Muscle layer of colon (tissue), 2 donors: ENCODE measurements around the gene IFITM10.

ENCODE experiments used
- H3K27ac ChIP-seq: one replicate; pipeline ENCODE4 v1.7.0; 2013; ENCODE audit warnings: low read depth, mild to moderate bottlenecking, low read length, moderate library complexity
- H3K27me3 ChIP-seq, 2 donors: one replicate each; pipeline ENCODE4 v1.7.0; 2013; ENCODE audit warnings: low read length in 2 of 2, mild to moderate bottlenecking in 2 of 2; ENCODE audit not compliant: insufficient read depth in 2 of 2, control insufficient read depth in 1 of 2
- H3K36me3 ChIP-seq: one replicate; pipeline ENCODE4 v1.7.0; 2013; ENCODE audit warnings: mild to moderate bottlenecking, low read length; ENCODE audit not compliant: insufficient read depth
- H3K4me1 ChIP-seq: one replicate; pipeline ENCODE4 v1.7.0; 2013; ENCODE audit warnings: mild to moderate bottlenecking, low read length; ENCODE audit not compliant: insufficient read depth
- H3K4me3 ChIP-seq, 2 donors: one replicate each; pipeline ENCODE4 v1.7.0; 2013; ENCODE audit warnings: low read length in 2 of 2, low read depth in 1 of 2, mild to moderate bottlenecking in 1 of 2, moderate library complexity in 1 of 2
- H3K9ac ChIP-seq: one replicate; pipeline ENCODE4 v1.7.0; 2013; ENCODE audit warnings: low read length
- H3K9me3 ChIP-seq: one replicate; pipeline ENCODE4 v1.7.0; 2013; ENCODE audit warnings: mild to moderate bottlenecking, low read length
- donor health status: abdominal sarcoma.
- donor health status: Adenocarcinoma of cecum.

The IFITM10 gene

DNA sequence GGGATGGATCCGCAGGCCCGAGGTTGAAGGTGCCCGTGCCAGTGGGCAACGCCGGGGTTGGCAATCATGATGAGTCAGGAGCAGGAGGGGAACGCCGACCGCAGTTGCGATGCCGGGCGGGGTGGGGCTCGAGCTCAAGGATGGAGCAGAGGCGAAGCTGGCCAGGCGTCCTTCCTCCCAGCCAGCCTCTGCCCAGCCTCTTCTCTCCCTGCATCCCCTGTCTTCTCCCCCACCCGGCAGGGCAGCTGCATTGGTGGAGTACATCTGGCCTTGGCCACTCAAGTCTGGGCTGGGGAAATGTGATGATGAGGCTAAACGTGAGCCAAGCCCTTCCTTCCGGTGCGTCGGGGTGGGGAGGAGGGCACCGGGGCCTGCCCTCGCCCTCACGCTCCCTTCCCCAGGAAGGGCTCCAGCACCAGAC lies 3.9 kb downstream of the IFITM10 start:
- Histone ChIP-seq H3K27me3 (peaks cover 0 to 23% of the 10 kb centered on the region in 2 donors), H3K4me1 (no peaks in the 10 kb centered on the region), H3K27ac (no peak overlapping the region), H3K9ac (no peak overlapping the region), H3K36me3 (no peaks in the 10 kb centered on the region), H3K9me3 (no peaks in the 10 kb centered on the region), H3K4me3 (no peak overlapping the region)

DNA sequence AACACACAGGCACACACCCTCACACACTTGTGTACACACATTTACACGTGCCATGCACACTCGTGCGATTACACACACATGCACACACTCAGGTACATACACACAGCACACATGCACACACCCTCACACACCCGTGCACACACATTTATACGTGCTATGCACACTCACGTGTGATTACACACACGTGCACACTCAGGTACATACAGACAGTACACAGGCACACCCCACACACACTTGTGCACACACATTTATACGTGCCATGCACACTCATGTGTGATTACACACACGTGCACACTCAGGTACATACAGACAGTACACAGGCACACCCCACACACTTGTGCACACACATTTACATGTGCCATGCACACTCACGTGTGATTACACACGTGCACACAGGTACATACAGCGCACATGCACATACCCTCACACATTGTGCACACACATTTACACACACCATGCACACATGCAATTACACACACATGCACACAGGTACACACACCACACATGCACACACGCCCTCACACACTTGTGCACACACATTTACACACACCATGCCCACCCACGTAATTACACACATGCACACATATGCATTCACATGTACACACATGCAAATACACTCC lies 4.6 kb downstream of the IFITM10 start:
- Histone ChIP-seq H3K9me3 (no peaks in the 10 kb centered on the region), H3K9ac (no peak overlapping the region), H3K4me3 (no peak overlapping the region), H3K27me3 (peaks cover 0 to 20% of the 10 kb centered on the region in 2 donors), H3K36me3 (no peaks in the 10 kb centered on the region), H3K4me1 (no peaks in the 10 kb centered on the region), H3K27ac (no peak overlapping the region)

DNA sequence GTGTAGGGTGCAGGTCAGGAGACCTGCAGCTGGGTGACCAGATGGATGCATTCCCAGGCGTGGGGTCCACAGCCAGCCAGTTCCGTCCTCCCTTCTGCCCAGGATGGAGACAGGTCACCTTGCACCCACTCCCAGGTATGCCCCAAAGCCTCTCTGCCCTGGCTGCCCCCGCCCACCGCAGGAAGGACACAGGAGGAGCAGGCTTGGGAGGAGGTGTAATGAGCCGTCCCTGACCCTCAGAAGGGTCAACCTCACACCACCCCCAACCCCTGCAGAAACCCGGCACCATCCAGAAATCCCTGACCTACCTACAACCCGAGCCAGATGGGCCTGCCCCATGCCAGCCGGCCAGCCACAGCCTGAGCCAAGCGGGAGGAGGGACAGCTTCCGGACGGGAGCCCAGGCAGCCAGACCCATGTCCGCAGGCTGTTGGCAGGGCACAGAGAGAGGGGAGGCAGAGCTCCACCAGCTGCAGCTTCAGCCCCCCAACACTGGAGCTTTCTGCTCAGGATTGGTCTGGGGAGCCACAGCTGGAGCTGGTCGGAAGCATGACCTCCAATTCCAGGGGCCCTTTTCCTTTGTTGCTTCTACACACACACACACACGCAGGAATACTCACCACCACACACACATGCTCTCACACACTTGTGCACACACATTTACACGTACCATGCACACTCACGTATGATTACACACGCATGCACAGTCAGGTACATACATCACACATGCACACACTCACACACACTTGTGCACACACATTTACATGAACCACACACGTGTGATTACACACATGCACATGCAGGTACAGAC lies 5.3 kb downstream of the IFITM10 start:
- no peak overlapping the region for H3K9ac ChIP-seq
- peaks cover 0 to 16% of the 10 kb centered on the region in 2 donors for H3K27me3 ChIP-seq
- H3K27ac ChIP-seq = no peak overlapping the region

DNA sequence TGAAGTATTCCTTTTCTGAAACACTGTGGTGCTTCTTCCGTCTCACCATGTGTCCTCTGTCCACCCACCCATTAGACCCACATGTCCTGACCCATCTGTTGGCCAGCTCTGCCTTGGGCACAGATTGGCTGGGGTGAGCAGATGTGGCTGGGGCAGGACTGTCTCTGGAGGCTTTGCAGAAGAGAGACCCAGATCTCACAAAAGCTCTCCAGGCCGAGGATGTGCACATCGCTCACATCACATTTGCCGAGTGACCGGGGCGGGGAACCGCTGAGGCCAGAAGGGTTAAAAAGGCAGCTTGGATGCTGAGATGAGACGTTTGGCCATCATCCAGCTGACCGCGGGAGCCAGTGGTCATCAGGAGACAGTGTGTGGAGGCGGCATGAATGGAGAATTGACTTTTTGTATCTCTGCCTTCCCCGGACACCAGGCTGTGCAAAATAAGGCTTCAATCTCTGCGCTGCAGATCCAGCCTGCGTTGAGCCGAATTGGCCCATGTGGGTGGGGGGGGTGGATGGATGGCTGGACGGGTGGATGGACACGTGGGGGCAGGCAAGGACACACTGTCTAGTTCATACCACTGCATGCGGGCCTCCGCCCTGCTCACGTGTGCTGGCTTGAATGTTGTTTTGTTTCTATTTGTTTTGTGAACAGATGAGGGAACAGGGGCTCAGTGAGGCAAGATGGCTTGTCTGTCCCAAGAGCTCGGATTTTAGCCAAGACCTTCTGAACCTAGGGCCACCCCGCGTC lies 6.1 kb downstream of the IFITM10 start:
- Histone ChIP-seq H3K9me3 (no peaks in the 10 kb centered on the region), H3K27ac (no peak overlapping the region), H3K9ac (no peak overlapping the region), H3K27me3 (peaks cover 0 to 12% of the 10 kb centered on the region in 2 donors), H3K4me1 (no peaks in the 10 kb centered on the region), H3K4me3 (no peak overlapping the region), H3K36me3 (no peaks in the 10 kb centered on the region)

More for the DNA sequence above, 5.3 kb downstream of the IFITM10 start:
- Histone ChIP-seq H3K4me1 (no peaks in the 10 kb centered on the region), H3K36me3 (no peaks in the 10 kb centered on the region), H3K4me3 (no peak overlapping the region), H3K9me3 (no peaks in the 10 kb centered on the region)

DNA sequence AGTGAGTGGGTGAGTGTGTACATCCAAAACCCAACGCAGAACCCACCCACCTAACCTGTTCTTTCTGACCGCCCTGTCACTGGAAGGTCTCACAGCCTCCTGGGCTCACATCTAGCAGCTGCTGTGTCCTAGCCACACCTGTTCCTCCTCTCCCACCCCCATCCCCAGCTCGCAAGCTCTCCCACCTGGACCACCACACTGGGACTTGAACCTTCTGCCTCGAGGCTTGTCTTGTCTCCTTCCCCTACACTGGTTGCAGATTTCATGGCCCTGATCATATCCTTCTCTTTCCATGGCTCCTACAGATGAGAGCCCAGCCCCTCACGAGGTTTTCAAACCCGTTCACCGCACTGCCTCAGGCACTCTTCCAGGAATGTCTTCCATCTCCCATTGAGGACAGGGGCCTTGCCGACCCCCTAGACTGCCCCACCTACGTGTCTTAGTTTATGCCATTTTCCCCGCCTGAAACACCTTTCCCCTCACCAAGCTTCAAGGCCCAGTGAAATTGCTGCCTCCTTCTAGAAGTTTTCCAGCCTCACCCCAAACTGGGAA lies 6.7 kb downstream of the IFITM10 start:
- Histone ChIP-seq H3K36me3 (no peaks in the 10 kb centered on the region), H3K27ac (no peak overlapping the region), H3K27me3 (peaks cover 0 to 8% of the 10 kb centered on the region in 2 donors), H3K9me3 (no peaks in the 10 kb centered on the region), H3K4me1 (no peaks in the 10 kb centered on the region), H3K4me3 (no peak overlapping the region), H3K9ac (no peak overlapping the region)

DNA sequence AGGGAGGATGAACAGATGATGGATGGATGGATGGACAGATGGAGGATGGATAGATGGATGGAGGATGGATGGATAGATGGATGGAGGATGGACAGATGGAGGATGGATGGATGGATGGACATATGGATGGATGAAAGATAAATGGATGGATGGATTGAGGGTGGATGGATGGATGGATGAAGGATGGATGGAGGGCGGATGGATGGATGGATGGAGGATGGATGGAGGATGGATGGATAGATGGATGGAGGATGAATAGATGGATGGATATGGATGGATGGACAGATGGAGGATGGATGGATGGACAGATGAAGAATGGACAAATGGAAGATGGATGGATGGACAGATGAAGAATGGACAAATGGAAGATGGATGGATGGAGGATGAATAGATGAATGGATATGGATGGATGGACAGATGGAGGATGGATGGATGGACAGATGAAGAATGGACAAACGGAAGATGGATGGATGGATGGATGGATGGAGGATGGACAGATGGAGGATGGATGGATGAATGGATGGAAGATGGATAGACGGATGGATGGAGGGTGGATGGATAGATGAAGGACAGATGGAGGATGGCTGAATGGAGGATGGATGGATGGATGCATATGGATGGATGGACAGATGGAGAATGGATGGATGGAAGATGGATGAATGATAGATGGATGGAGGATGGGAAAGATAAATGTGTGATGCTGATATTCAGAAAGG lies 7.4 kb downstream of the IFITM10 start:
- no peaks in the 10 kb centered on the region for H3K4me1 ChIP-seq
- peaks cover 2 to 5% of the 10 kb centered on the region in 2 donors for H3K27me3 ChIP-seq
- no peak overlapping the region for H3K9ac ChIP-seq
- no peaks in the 10 kb centered on the region for H3K36me3 ChIP-seq
- no peak overlapping the region for H3K27ac ChIP-seq
- no peak overlapping the region for H3K4me3 ChIP-seq
- no peaks in the 10 kb centered on the region for H3K9me3 ChIP-seq

DNA sequence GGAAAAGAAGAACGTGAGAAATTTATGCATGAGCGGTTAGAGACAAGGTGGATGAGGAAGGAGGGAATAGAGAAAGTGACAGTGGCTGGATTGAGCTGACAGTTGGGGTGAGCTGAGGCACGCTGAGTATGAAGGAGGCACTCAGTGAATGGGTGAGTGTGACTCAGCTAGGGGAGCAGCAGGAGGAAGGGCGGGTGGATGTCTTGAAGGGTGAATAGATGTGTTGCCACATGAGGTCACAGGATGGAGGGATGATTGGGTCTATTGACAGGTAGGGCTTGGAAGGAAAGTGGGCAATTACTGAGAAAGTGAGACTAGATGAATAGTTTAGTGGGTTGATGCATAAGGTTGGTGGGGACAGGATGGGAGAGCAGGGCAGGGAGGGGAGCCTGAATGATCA lies 8.0 kb downstream of the IFITM10 start:
- Histone ChIP-seq H3K36me3 (no peaks in the 10 kb centered on the region), H3K27me3 (peaks cover 0 to 7% of the 10 kb centered on the region in 2 donors), H3K4me1 (no peaks in the 10 kb centered on the region), H3K4me3 (no peak overlapping the region), H3K9ac (no peak overlapping the region), H3K27ac (no peak overlapping the region), H3K9me3 (peaks cover under 1% of the 10 kb centered on the region)

DNA sequence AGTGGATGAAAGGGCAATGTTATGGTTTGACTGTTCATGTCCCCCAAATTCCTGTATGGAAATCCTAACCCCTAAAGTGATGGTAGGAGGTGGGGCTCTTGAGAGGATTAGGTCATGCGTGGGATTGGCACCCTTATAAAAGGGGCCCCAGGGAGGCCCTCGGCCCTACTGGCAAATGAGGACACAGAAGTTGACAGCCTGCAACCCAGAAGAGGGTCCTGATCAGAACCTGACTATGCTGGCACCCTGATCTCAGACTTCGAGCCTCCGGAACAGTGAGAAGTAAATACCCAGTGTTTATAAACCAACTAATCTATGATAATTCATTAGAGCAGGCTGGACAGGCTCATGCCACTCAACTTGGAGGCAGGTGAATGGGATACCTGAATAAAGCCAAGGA lies 8.7 kb downstream of the IFITM10 start:
- H3K9me3 ChIP-seq = peaks cover 5% of the 10 kb centered on the region
- H3K36me3 ChIP-seq = no peaks in the 10 kb centered on the region
- no peak overlapping the region for H3K9ac ChIP-seq
- H3K4me3 ChIP-seq = no peak overlapping the region
- H3K27ac ChIP-seq = no peak overlapping the region
- peaks cover 0 to 7% of the 10 kb centered on the region in 2 donors for H3K27me3 ChIP-seq
- no peaks in the 10 kb centered on the region for H3K4me1 ChIP-seq

DNA sequence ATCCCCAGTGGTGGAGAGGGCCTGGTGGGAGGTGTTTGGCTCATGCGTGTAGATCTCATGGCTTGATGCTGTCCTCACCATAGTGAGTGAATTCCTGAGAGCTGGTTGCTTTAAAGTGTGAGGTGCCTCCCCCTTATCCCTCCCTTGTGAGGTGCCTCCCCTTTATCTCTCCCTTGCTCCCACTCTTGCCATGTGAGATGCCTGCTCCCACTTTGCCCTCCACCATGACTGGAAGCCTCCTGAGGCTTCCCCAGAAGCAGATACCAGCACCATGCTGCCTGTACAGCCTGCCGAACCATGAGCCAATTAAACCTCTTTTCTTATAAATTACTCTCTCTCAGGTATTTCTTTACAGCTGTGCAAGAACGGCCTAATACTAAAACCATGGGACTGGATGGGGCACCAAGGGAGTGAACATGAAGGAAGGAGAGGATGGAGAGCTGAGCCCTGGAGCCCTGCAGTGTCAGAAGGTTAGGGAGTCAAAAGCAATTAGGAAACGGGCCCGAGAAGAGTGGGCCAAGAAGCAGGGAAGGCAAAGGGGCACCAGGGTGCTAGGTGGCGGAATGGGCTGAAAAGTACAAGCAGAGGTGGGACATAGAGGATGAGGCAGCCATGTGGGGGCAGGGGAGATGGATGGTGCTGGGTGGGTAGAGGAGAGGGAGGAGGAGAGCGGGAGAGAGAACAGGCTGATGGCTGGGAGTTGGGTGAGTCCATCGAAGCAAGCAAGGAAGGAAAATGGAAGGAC lies 9.4 kb downstream of the IFITM10 start:
- no peaks in the 10 kb centered on the region for H3K36me3 ChIP-seq
- no peak overlapping the region for H3K4me3 ChIP-seq
- H3K4me1 ChIP-seq = no peaks in the 10 kb centered on the region
- peaks cover 5 to 7% of the 10 kb centered on the region in 2 donors for H3K27me3 ChIP-seq
- no peak overlapping the region for H3K9ac ChIP-seq
- peaks cover 13% of the 10 kb centered on the region for H3K9me3 ChIP-seq
- H3K27ac ChIP-seq = no peak overlapping the region

DNA sequence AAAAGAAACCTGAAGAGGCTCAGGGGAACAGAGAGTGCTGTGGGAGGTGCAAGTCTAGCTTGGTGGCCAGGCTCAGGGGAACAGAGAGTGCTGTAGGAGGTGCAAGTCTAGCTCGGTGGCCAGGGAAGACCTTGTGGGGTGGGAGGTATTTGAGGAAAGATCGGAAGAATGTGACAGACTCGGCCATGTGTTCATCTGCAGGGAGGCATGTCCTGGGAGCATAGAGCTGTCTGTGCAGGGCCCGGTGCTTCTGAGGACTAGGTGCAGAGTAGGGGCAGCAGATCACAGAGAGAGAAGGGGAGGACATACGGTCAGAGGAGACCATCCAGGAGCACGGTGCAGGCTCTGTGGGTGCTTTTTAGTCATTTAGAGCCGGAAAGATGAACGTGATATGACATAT lies 10.8 kb downstream of the IFITM10 start:
- Histone ChIP-seq H3K27ac (no peak overlapping the region), H3K36me3 (no peaks in the 10 kb centered on the region), H3K4me3 (no peak overlapping the region), H3K9ac (no peak overlapping the region), H3K4me1 (no peaks in the 10 kb centered on the region), H3K27me3 (peaks cover 7 to 16% of the 10 kb centered on the region in 2 donors), H3K9me3 (peaks cover 13% of the 10 kb centered on the region)
